HG02588 (cell line): ENCODE data around the gene SLC15A4.
"Not testable (repeated sequence)": the region's sequence is repeated elsewhere in the genome, so short reads cannot be mapped to it uniquely, and the experiment has no call there.

Experiments
- ATAC-seq: cut with Tn5 transposase; IDR thresholded peaks from one replicate; pipeline ENCODE4 v1.9.1; 2021; ENCODE audit warnings: mild to moderate bottlenecking, moderate library complexity; ENCODE audit not compliant: unreplicated experiment

Gene SLC15A4

DNA sequence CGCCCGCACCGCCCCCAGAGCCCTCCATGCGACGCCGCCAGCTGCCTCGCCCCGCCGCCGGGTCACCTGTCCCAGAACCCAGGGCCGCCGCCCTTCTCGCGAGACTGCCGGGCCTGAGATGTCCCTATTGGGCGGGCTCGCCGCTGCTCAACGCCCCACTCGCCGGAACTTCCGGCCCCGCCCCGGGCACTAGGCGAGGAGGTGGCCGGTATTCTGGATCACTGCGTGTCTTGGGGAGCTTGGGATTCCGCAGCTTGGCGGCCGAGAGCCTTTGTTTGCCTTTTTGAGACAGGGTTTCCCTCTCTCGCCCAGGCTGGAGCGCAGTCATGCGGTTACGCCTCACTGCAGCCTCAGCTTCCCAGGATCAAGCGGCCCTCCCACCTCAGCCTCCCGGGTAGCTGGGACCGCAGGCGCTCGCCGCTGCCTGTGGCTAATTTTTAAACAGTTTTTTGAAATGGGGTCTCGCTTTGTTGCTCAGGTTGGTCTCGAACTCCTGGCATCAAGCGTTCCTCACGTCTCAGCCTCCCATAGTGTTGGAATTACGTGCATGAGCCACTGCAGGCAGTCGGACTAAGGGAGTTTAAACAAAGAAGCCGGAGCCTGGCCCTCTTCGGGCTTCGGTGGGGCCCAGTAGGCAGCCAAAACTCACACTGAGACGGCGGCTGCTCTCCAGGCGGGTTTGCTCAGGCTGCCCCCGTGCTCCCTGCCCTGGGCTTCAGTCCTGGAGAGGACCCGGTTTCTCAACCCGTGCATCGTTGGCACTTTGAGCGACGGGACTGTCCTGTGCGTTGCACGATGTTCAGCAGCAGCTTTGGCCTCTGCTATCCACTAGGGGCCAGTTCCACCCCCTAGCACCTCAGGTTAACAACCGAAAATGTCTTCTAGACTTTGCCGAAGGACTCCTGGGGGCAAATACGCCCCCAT, at the start of gene SLC15A4:
Gene SLC15A4 (minus strand): TSS at position 43 of the 924 bp plus-strand sequence. CDS start 15 bp downstream, at position 28.
- peak; percentile 78 for ATAC-seq

DNA sequence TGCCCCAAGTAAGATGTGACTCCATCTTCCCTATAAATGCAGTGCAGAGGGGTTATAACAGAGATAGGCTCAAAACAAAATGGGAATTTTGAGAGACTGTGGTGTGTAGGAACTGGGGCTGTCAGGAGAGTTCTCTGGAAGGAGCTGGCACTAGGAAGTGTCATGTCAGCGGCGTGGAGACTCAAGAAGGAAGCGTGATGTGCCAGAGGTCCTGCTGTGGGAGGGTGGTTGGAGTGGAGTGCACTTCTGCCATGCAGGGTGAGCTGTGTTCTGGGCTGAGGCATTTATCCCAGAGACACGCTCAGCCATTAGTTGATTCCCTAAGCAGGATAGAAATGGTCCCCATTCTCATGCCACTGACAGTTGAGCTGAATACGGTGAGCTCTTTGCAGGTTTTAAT, 48.5 kb upstream of the SLC15A4 start:
- no peak for ATAC-seq

DNA sequence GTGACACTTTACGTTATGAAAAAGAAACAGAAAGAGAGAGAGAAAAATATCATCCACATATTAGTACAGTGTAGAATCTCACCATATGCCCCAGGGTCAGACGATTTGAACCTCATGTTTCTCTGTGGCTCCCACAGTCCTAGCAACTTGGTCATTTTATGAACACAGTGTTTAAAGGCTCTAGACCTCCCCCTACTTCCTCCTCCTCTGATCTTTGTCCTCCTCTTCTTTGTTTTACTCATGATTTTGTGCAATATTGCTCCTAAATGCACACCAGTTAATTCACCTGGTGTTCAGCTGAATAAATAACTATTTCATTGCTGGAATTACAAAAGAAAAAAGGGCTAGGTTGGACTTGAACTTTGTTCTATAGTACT, 47.7 kb upstream of the SLC15A4 start:
- no peak for ATAC-seq

DNA sequence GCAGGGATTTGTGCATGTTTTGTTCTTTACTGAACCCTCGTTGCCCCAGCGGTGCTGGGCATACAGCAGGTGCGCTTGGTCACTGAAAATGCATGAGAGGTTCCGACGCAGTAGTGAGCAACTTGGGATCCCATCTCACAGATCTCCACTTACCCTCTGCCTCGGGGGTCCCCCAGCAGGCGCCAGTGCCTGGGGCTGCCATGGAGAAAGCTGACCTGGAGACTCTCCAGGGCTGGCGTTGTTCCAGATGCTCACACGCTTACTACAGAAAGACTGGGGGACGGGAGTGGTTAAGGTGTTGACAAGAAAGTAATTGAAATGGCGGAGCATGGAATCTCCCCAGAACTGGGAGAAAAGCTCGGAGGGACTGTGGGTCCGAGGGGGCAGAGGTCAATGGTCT, 43.7 kb upstream of the SLC15A4 start:
- no peak for ATAC-seq

- ATAC-seq = no peak
These were observed 40.9 kb upstream of the SLC15A4 start for GRCh38 chr12:128864516-128865186.

DNA sequence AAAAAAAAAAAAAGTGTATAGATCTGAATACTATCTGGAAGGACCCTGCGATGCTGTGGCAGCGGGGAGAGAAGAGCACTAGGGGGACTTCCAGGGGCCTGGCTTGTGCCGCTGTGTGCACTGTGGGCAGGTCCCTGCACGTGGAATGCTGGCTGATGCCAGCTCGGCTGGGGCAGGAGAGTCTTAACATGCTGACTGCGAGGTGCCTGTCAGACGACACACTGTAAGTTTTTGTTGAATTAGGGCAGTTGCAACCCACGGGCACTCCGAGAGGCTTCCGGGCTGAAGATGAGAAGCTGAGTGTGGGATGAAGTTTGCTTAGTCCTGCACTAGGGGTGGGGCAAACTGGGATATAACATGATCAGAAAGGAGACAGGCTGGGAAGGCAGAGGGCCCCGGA, 40.2 kb upstream of the SLC15A4 start:
- no peak for ATAC-seq

DNA sequence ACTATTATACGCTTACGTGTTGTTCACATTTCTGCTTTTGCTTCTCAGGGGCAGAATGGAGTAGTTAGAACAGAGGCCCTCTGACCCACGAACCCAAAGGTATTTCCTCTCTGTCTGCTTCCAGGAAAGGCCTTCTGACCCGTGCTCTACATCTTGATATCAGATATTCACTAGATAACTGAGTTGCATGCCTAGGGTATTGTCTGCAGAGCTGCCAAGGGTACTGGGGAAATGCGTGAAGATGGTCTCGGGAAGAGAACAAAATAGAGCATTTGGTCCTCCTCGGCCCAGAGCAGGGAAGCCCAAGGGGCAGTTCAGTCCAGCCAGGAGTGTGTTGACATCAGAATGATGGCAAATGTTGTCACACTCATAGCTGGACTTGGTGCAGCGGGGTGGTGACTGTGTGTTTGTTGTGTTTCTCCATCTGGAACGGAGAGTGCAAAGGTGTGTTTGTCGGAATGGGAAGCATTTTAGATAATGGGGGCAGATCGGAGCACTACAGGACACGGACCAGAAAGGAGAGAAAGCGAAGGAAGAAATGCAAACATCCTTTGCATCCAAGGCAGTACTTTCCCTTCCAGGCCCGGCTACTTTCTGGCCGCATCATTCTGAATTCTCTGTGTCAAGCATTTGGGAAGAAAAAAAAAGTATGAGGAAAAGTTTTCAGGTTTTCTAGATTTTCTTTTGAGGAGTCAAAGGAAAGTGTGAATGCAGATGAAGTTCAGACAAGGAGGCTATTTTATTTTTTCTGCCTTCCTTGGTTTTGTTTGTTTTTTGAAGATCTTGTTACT, 37.7 kb upstream of the SLC15A4 start:
- ATAC-seq = no peak

DNA sequence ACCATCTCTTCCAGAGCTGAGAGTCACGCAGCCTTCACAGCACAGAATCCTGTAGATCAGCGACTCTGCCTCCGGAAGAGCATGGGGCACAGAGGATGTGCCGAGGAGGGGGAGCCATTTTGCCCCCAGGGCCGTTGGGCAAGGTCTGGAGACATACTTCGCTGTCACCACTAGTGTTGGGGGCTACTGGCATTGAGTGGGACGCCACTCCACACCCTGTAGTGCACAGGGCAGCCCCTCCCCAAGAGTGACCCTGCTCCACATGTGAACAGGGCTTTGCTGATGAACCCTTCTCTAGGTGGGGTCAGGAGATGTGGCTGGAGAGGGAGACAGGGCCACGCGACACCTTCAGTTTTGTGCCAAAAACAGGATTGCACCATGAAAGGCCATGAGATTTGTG, 35.6 kb upstream of the SLC15A4 start:
- no peak for ATAC-seq

- no peak for ATAC-seq
These were observed 33.5 kb upstream of the SLC15A4 start for GRCh38 chr12:128857133-128857763.

DNA sequence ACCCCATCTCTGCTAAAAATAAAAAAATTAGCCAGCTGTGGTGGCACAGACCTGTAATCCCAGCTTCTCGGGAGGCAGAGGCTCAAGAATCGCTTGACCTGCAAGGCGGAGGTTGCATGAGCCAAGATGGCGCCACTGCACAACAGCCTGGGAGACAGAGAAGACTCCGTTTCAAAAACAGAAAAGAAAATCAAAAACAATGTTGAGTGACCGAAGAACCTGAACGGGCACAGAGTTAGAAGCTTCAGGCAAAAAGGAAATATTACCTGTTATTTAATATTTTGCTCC, 33.0 kb upstream of the SLC15A4 start:
- ATAC-seq = no peak

- peak; percentile 60 for ATAC-seq
These were observed 32.5 kb upstream of the SLC15A4 start for GRCh38 chr12:128856035-128856790.

DNA sequence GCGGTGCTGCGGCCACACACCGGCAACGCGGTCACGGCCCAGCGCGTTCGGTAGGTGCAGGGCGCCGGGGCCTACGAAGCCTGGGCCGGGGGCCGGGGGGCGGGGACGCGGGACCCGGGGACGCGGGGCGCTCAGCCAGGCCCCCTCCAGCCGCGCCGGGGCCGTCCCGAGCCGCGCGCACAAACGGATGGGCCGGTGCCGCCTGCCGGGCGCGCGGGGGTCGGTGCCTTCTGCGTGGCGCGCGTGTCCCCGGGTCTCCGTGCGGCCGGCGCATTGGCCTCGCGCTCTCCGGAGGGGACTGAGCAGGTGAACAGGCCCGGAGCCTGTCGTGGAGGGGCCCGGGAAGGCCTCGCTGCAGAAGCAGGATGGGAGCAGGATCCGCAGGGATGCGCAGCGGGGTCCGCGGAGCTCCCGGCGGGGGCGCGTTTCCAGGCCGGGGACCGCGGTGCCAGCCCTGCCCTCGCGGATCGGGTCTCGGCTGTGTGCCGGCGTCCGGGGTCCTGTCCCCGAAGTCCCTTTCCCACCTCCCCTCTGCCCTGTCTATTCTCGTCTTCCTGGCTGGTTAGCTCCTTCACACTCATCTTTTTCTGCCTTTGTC, 29.9 kb upstream of the SLC15A4 start:
- peak; percentile 40 for ATAC-seq

DNA sequence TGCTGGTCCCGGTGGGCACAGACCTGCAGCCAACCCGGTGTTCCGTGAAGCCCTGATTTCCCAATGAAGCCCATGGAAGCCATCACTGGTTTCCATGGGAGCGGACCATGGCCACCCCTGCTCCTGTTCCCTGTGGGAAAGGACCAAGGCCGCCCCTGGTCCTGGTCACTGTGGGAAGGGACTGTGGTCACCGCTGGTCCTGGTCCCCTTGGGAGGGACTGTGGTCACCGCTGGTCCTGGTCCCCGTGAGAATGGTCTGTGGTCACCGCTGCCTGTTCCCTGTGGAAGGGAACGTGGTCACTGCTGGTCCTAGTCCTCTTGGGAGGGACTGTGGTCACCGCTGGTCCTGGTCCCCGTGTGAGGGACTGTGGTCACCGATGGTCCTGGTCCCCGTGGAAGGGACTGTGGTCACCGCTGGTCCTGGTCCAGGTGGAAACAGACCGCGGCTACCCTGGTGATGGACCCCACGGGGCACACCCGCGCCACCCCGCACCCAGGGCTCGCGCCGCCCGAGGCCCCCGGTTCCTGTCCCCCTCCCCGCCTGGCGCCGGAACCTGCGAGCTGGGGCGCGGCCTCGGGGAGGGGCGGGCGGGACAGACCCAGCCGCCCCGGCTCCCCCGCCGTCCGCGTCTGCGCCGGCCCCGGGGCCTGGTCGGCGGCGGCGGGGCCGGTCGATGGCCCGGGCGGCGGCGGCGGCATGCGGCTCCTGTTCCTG, 29.3 kb upstream of the SLC15A4 start, which contains the start of gene GLT1D1:
Gene GLT1D1 (plus strand): TSS at position 594 of the 715 bp plus-strand sequence. CDS start 104 bp downstream, at position 698.
- peak; percentile 30 for ATAC-seq

- ATAC-seq = no peak
These were observed 28.4 kb upstream of the SLC15A4 start for GRCh38 chr12:128852026-128852698.

DNA sequence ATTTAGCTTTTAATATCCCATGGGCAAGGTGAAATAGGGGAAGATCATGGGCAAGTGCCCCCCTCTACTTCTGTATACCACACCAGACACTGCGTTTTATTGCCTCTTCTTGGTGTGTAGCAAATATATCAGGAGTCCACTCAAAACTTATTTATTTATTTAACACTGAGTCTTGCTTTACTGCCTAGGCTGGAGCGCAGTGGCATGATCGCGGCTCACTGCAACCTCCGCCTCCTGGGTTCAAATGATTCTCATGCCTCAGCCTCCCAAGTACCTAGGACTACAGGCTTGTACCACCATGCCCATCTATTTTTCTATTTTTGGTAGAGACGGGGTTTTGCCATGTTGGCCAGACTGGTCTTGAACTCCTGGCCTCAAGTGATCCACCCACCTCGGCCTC, 27.7 kb upstream of the SLC15A4 start:
- not testable (repeated sequence) for ATAC-seq

- no peak for ATAC-seq
These were observed 26.6 kb upstream of the SLC15A4 start for GRCh38 chr12:128850400-128850799.

DNA sequence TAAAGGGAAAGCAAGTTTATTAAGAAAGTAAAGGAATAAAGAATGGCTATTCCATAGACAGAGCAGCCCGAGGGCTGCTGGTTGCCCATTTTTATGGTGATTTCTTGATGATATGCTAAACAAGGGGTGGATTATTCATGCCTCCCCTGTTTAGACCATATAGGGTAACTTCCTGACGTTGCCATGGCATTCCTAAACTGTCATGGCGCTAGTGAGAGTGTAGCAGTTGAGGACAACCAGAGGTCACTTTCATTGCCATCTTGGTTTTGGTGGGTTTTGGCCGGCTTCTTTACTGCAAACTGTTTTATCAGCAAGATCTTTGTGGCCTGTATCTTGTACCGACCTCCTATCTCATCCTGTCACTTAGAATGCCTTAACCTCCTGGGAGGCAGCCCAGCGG, 26.0 kb upstream of the SLC15A4 start:
- not testable (repeated sequence) for ATAC-seq

- no peak for ATAC-seq
These were observed 24.6 kb upstream of the SLC15A4 start for GRCh38 chr12:128848371-128848770.

- ATAC-seq = not testable (repeated sequence)
These were observed 22.9 kb upstream of the SLC15A4 start for GRCh38 chr12:128846671-128847070.
